K562 (cell line): ENCODE results near the gene TNFRSF19. TPM values are rescaled to one million over a fixed set of nuclear protein-coding genes. Genes with fewer than 3 reads are reported as not detected.

Experiments
- ATAC-seq: fragments of 200-7000 bp; cut with Tn5 transposase; 3 replicates; pipeline ENCODE4 v1.9.1; 2020; ENCODE audit warnings: moderate library complexity
- BruUV-seq: library from RNA; stranded (reverse); fragments of 400-500 nt; replicated peaks from 2 replicates; lab custom pipeline; 2021; lab: Mats Ljungman, UMichigan
- CTCF ChIA-PET: fragments of 300-600 bp; formaldehyde crosslinking; extraction: SDS; loops from one replicate; lab custom pipeline; 2021; ENCODE audit warnings: low intra/inter-chr PET ratio; lab: Yijun Ruan, JAX
- POLR2A ChIA-PET: fragments of 300-600, 350-650 bp; sonication (Branson Sonifier 250); formaldehyde crosslinking; extraction: SDS; loops from one replicate; lab custom pipeline; 2021; ENCODE audit warnings: antibody characterized with exemption, inconsistent platforms; lab: Yijun Ruan, JAX
- DNase-seq, 4 experiments: peaks; one replicate each; pipeline versions ENCODE4 v3.0.0 to v3.0.0-alpha.2; 2011 to 2018; ENCODE audit warnings: low spot score in 3 of 4, mixed read lengths in 3 of 4; ENCODE audit errors: extremely low read depth in 1 of 4
- FAIRE-seq: peaks from 2 replicates; lab custom pipeline; 2011; peaks lifted over from hg19 to GRCh38; lab: Jason Lieb, UNC
- H2AFZ ChIP-seq: 2 replicates; pipeline ENCODE4 v1.6.0; 2011; ENCODE audit warnings: low read depth, low read length, control low read depth, inconsistent platforms
- H3K27ac ChIP-seq: fragments of 200-600 bp; 3 replicates; pipeline ENCODE4 v1.8.0; 2011; ENCODE audit warnings: low read depth, mild to moderate bottlenecking, control low read depth, inconsistent platforms, low read length, moderate library complexity, mixed read lengths; ENCODE audit errors: extremely low read depth
- H3K27me3 ChIP-seq, 2 experiments: fragments of 300-600 bp in 1 of 2; 2 replicates in 1 of 2; 3 replicates in 1 of 2; pipeline versions ENCODE4 v1.6.0 to v1.8.0; 2011; ENCODE audit warnings: inconsistent platforms in 2 of 2, low read length in 2 of 2, mild to moderate bottlenecking in 1 of 2, mixed read lengths in 1 of 2, moderate library complexity in 1 of 2; ENCODE audit not compliant: control insufficient read depth in 2 of 2, insufficient read depth in 2 of 2
- H3K36me3 ChIP-seq: fragments of 300-600 bp; 3 replicates; pipeline ENCODE4 v1.8.0; 2011; ENCODE audit warnings: mild to moderate bottlenecking, low read length, inconsistent platforms; ENCODE audit not compliant: control insufficient read depth, insufficient read depth
- H3K4me1 ChIP-seq, 2 experiments: fragments of 200-600 bp in 1 of 2; replicated peaks in 1 of 2; 2 replicates in 1 of 2; 3 replicates in 1 of 2; pipeline versions ENCODE4 v1.5.1 to v1.8.0; 2011; ENCODE audit warnings: inconsistent platforms in 2 of 2, low read length in 2 of 2, mild to moderate bottlenecking in 1 of 2, mixed read lengths in 1 of 2, moderate library complexity in 1 of 2; ENCODE audit not compliant: control insufficient read depth in 2 of 2, insufficient read depth in 2 of 2
- H3K4me2 ChIP-seq: 2 replicates; pipeline ENCODE4 v1.6.1; 2011; ENCODE audit warnings: low read length, control low read depth, inconsistent platforms, mixed read lengths; ENCODE audit not compliant: insufficient read depth
- H3K4me3 ChIP-seq: fragments of 200-600 bp; sonication (generic), shearing (Covaris generic); 2 replicates; pipeline ENCODE4 v1.5.1; 2016; ENCODE audit warnings: control low read depth, inconsistent platforms
- H3K79me2 ChIP-seq: fragments of 200-600 bp; 3 replicates; pipeline ENCODE4 v1.8.0; 2011; ENCODE audit warnings: low read length, inconsistent platforms; ENCODE audit not compliant: control insufficient read depth, insufficient read depth
- H3K9ac ChIP-seq, 2 experiments: 2 replicates each; pipeline versions ENCODE4 v1.6.0 to v1.6.1; 2011; ENCODE audit warnings: low read depth in 2 of 2, low read length in 2 of 2, control low read depth in 1 of 2, inconsistent platforms in 1 of 2, mild to moderate bottlenecking in 1 of 2, mixed read lengths in 1 of 2; ENCODE audit not compliant: insufficient read depth in 1 of 2
- H3K9me1 ChIP-seq: one replicate; pipeline ENCODE4 v1.6.0; 2011; ENCODE audit warnings: inconsistent platforms, mild to moderate bottlenecking, low read length, moderate library complexity; ENCODE audit not compliant: control insufficient read depth, insufficient read depth
- H3K9me3 ChIP-seq: replicated peaks from 2 replicates; pipeline ENCODE4 v1.5.1; 2011; ENCODE audit warnings: low read depth, low read length, inconsistent platforms; ENCODE audit not compliant: control insufficient read depth, insufficient read depth
- H4K20me1 ChIP-seq: replicated peaks from 2 replicates; pipeline ENCODE4 v1.6.1; 2011; ENCODE audit warnings: low read length, inconsistent platforms, mixed read lengths; ENCODE audit not compliant: control insufficient read depth, insufficient read depth
- NR2F6 ChIP-seq: fragments of 450-650 bp; formaldehyde crosslinking; IDR thresholded peaks from 2 replicates; pipeline ENCODE4 v1.4.0; 2020; ENCODE audit warnings: mild to moderate bottlenecking
- PHB2 ChIP-seq: fragments of 450-650 bp; IDR thresholded peaks from 2 replicates; pipeline ENCODE4 v1.6.1; 2017; ENCODE audit warnings: low read depth
- SMARCC2 ChIP-seq: fragments of 450-650 bp; IDR thresholded peaks from 2 replicates; pipeline ENCODE4 v1.6.1; 2017; ENCODE audit warnings: antibody characterized with exemption, moderate library complexity, mild to moderate bottlenecking, low read depth
- TARDBP ChIP-seq: fragments of 450-650 bp; IDR thresholded peaks from 2 replicates; pipeline ENCODE4 v1.6.1; 2016
- TEAD2 ChIP-seq: fragments of 450-650 bp; IDR thresholded peaks from 2 replicates; pipeline ENCODE4 v1.6.1; 2016; ENCODE audit warnings: missing genetic modification characterization, control low read depth, missing compliant biosample characterization
- WGBS: fragments of 100-300 bp; shearing (Covaris generic); methylation state at CpG from one replicate; pipeline ENCODE4 v1.1.6; 2016; ENCODE audit warnings: low coverage, mixed read lengths; ENCODE audit not compliant: insufficient coverage; ENCODE audit errors: missing lambda C conversion rate; 5-methylcytosine and 5-hydroxymethylcytosine counted together
- in situ Hi-C: fragments of 300-500 bp; cut with MboI; formaldehyde crosslinking; loops from 4 replicates; pipeline ENCODE4 v1.15.0; 2018; ENCODE audit warnings: inconsistent platforms, mixed read lengths
- intact Hi-C: fragments of 100-400 bp; cut with micrococcal nuclease; formaldehyde crosslinking; loops from 2 replicates; pipeline ENCODE4 v1.14.2; 2022
- polyA plus RNA-seq, 8 experiments: library from polyadenylated mRNA; depleted of rRNA in 4 of 8; stranded (reverse) in 5 of 8; unstranded in 3 of 8; fragments of >200 nt; fragmentation: Nextera tagmentation in 2 of 8; fragmentation: Illumina TruSeq in 1 of 8; extraction: Ambion mirVana in 2 of 8; extraction: Trizol in 1 of 8; gene quantifications; 2 replicates each; pipeline versions ENCODE4 v1.2.1 to v1.2.3, GENCODE V29; 2011 to 2014; ENCODE audit warnings: inconsistent platforms in 1 of 8, missing spikeins in 1 of 8
- total RNA-seq, 7 experiments: library from RNA; depleted of rRNA in 6 of 7; stranded (reverse); fragments of >200 nt in 6 of 7; fragmentation: Illumina TruSeq in 2 of 7; extraction: Trizol in 2 of 7; gene quantifications; 2 replicates each; pipeline versions ENCODE4 v1.2.1 to v1.2.3, GENCODE V29; 2011 to 2021; ENCODE audit warnings: low replicate concordance in 1 of 7
- TF ChIP-seq, protein P1 (sequence below): sonication (generic); formaldehyde crosslinking; IDR thresholded peaks from 2 replicates; pipeline ENCODE4 v1.8.0; 2022; ENCODE audit warnings: missing genetic modification reagents, mild to moderate bottlenecking, moderate library complexity, borderline replicate concordance

Gene TNFRSF19
- total and polyA plus RNA-seq, 9 of the 15 experiments (the other 6 are each of a cell fraction or from before 2014, with no cell fraction given), result 0.01 to 0.07 TPM; not detected in 7

GRCh38 chr13:23644126-23644419 is 73.9 kb downstream of the TNFRSF19 start (continued):
- no peak for TF ChIP-seq NR2F6 (CRISPR knock-in tag)
- TF ChIP-seq TEAD2, result no peak
- TF ChIP-seq TARDBP, result no peak
- TF ChIP-seq SMARCC2, result no peak
- TF ChIP-seq, protein P1, sequence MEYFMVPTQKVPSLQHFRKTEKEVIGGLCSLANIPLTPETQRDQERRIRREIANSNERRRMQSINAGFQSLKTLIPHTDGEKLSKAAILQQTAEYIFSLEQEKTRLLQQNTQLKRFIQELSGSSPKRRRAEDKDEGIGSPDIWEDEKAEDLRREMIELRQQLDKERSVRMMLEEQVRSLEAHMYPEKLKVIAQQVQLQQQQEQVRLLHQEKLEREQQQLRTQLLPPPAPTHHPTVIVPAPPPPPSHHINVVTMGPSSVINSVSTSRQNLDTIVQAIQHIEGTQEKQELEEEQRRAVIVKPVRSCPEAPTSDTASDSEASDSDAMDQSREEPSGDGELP (CRISPR knock-in tag), result no peak

DNA sequence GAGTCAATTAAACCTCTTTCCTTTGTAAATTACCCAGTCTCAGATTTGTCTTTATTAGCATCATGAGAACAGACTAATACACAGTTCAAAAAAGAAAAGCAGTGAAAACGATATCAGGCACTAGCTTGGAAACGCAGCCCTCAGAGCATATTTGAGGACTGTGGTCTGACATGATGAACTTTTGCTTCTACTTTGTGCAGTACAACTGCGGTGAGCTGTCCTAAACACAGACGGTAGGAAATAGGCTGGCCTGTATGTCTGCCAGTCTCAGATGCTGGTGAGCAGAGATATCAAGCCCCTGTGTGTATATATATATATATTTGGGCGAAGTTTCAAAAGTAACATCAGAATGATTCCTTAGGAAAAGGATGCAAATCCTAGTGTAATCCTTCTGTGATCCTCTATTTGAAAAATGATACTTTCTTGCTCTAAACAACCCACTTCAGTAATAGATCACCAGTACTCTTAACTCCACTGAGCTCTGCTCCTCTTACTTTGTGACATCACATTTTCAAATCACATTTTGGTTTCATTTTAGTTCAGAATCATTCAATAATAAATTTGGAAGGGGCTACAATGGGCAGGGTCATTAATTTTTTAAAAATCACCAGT is 74.4 kb downstream of the TNFRSF19 start:
- FAIRE-seq (no peak), DNase-seq (no peak), ATAC-seq (no peak)
- CTCF ChIA-PET, result no interaction called here
- no peaks in the 10 kb centered on the region for H3K36me3 ChIP-seq
- in situ Hi-C loops, result no loop called here
- H3K79me2 ChIP-seq, result no peaks in the 10 kb centered on the region
- intact Hi-C loops, result no loop called here
- no peak overlapping the region for H3K4me2 ChIP-seq
- H3K27me3 ChIP-seq, result no peaks in the 10 kb centered on the region; a peak in 1 of 5 replicates
- POLR2A ChIA-PET, result no interaction called here
- H3K4me3 ChIP-seq, result no peak overlapping the region
- H4K20me1 ChIP-seq, result no peaks in the 10 kb centered on the region
- no peaks in the 10 kb centered on the region for H3K9me3 ChIP-seq
- TF ChIP-seq PHB2, result no peak
- 2% methylated on average over 5 of the region's 5 CpGs for WGBS
- no peak overlapping the region for H2AFZ ChIP-seq
- H3K27ac ChIP-seq, result no peak overlapping the region
- H3K4me1 ChIP-seq, result no peaks in the 10 kb centered on the region
- H3K9me1 ChIP-seq, result no peaks in the 10 kb centered on the region
- BruUV-seq, result no TSS peak
- no peak overlapping the region for H3K9ac ChIP-seq
